ENCODE measurements around the gene VPS13D.

GRCh38 chr1:12551584-12551983 is 321.8 kb downstream of the VPS13D start:
- no peak for TF ChIP-seq CTCF (IDR thresholded peaks at IDR 0.05)
- TF ChIP-seq POLR2A (IDR thresholded peaks at IDR 0.05): no peak
